Measurements from ENCODE around the gene CDIP1. TPM values are rescaled to one million over a fixed set of nuclear protein-coding genes. Genes with fewer than 3 reads are reported as not detected.

Gene CDIP1
- total RNA-seq, 2 donors from 2014 or later = 41.8 to 64.4 TPM

- Histone ChIP-seq H3K27ac (ENCODE audit: low read depth, low read length) (no peak overlapping the region), H3K36me3 (ENCODE audit: control insufficient read depth, insufficient read depth, low read length) (no peaks in the 10 kb centered on the region), H3K9ac (ENCODE audit: extremely low read depth, low read length, poor library complexity, severe bottlenecking) (no peak overlapping the region), H3K27me3 (ENCODE audit: control insufficient read depth, insufficient read depth, low read length, poor library complexity, severe bottlenecking) (no peaks in the 10 kb centered on the region), H3K4me1 (ENCODE audit: control insufficient read depth, insufficient read depth, low read length) (no peaks in the 10 kb centered on the region), H3K4me3 (ENCODE audit: low read length) (no peak overlapping the region), H3K9me3 (ENCODE audit: control insufficient read depth, low read length) (no peaks in the 10 kb centered on the region)
- H3K27me3 Mint-ChIP-seq (ENCODE audit: insufficient read depth) = no peaks in the 10 kb centered on the region
- H3K27ac Mint-ChIP-seq = no peak overlapping the region
- no peak for DNase-seq
- TF ChIP-seq, protein P1, sequence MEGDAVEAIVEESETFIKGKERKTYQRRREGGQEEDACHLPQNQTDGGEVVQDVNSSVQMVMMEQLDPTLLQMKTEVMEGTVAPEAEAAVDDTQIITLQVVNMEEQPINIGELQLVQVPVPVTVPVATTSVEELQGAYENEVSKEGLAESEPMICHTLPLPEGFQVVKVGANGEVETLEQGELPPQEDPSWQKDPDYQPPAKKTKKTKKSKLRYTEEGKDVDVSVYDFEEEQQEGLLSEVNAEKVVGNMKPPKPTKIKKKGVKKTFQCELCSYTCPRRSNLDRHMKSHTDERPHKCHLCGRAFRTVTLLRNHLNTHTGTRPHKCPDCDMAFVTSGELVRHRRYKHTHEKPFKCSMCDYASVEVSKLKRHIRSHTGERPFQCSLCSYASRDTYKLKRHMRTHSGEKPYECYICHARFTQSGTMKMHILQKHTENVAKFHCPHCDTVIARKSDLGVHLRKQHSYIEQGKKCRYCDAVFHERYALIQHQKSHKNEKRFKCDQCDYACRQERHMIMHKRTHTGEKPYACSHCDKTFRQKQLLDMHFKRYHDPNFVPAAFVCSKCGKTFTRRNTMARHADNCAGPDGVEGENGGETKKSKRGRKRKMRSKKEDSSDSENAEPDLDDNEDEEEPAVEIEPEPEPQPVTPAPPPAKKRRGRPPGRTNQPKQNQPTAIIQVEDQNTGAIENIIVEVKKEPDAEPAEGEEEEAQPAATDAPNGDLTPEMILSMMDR (conservative IDR thresholded peaks at IDR 0.05) = no peak
- WGBS, 2 experiments (ENCODE audit: insufficient coverage in 1 of 2, insufficient read length in 1 of 2) = 82 to 94% methylated on average over 2 to 4 of the region's 4 CpGs
- H3K36me3 Mint-ChIP-seq (ENCODE audit: low read depth) = peaks cover 8% of the 10 kb centered on the region
- no peak overlapping the region for H3K4me3 Mint-ChIP-seq
- no peaks in the 10 kb centered on the region for H3K9me3 Mint-ChIP-seq
- no peaks in the 10 kb centered on the region for H3K4me1 Mint-ChIP-seq
These were observed 14.9 kb downstream of the CDIP1 start for GRCh38 chr16:4523686-4524085.

GRCh38 chr16:4522051-4522581, 16.5 kb downstream of the CDIP1 start:
- no peak for DNase-seq
- Histone ChIP-seq H3K9me3 (ENCODE audit: control insufficient read depth, low read length) (no peaks in the 10 kb centered on the region), H3K4me3 (ENCODE audit: low read length) (no peak overlapping the region), H3K27ac (ENCODE audit: low read depth, low read length) (peak overlapping the region; percentile 51), H3K27me3 (ENCODE audit: control insufficient read depth, insufficient read depth, low read length, poor library complexity, severe bottlenecking) (no peaks in the 10 kb centered on the region), H3K4me1 (ENCODE audit: control insufficient read depth, insufficient read depth, low read length) (no peaks in the 10 kb centered on the region), H3K9ac (ENCODE audit: extremely low read depth, low read length, poor library complexity, severe bottlenecking) (no peak overlapping the region), H3K36me3 (ENCODE audit: control insufficient read depth, insufficient read depth, low read length) (no peaks in the 10 kb centered on the region)
- peaks cover 4% of the 10 kb centered on the region for H3K36me3 Mint-ChIP-seq (ENCODE audit: low read depth)
- WGBS, 2 experiments (ENCODE audit: insufficient coverage in 1 of 2, insufficient read length in 1 of 2) = 89 to 94% methylated on average over 3 to 8 of the region's 8 CpGs
- no peaks in the 10 kb centered on the region for H3K27me3 Mint-ChIP-seq (ENCODE audit: insufficient read depth)
- TF ChIP-seq, protein P1 (conservative IDR thresholded peaks at IDR 0.05) = no peak
- no peak overlapping the region for H3K27ac Mint-ChIP-seq
- no peaks in the 10 kb centered on the region for H3K4me1 Mint-ChIP-seq
- H3K9me3 Mint-ChIP-seq = no peaks in the 10 kb centered on the region
- no peak overlapping the region for H3K4me3 Mint-ChIP-seq

- WGBS, 2 experiments (ENCODE audit: insufficient coverage in 1 of 2, insufficient read length in 1 of 2) = 93 to 94% methylated on average over 6 to 7 of the region's 7 CpGs
- H3K36me3 Mint-ChIP-seq (ENCODE audit: low read depth) = peaks cover 4% of the 10 kb centered on the region
- TF ChIP-seq, protein P1 (conservative IDR thresholded peaks at IDR 0.05) = no peak
These were observed 17.7 kb downstream of the CDIP1 start for GRCh38 chr16:4520913-4521312.

More at GRCh38 chr16:4520913-4521312, 17.7 kb downstream of the CDIP1 start:
- Histone ChIP-seq H3K4me1 (ENCODE audit: control insufficient read depth, insufficient read depth, low read length) (no peaks in the 10 kb centered on the region), H3K9ac (ENCODE audit: extremely low read depth, low read length, poor library complexity, severe bottlenecking) (no peak overlapping the region), H3K27me3 (ENCODE audit: control insufficient read depth, insufficient read depth, low read length, poor library complexity, severe bottlenecking) (no peaks in the 10 kb centered on the region), H3K9me3 (ENCODE audit: control insufficient read depth, low read length) (no peaks in the 10 kb centered on the region), H3K27ac (ENCODE audit: low read depth, low read length) (no peak overlapping the region), H3K36me3 (ENCODE audit: control insufficient read depth, insufficient read depth, low read length) (no peaks in the 10 kb centered on the region), H3K4me3 (ENCODE audit: low read length) (no peak overlapping the region)
- H3K9me3 Mint-ChIP-seq = no peaks in the 10 kb centered on the region
- no peak overlapping the region for H3K27ac Mint-ChIP-seq
- H3K4me3 Mint-ChIP-seq = no peak overlapping the region
- DNase-seq = no peak
- no peaks in the 10 kb centered on the region for H3K4me1 Mint-ChIP-seq
- H3K27me3 Mint-ChIP-seq (ENCODE audit: insufficient read depth) = no peaks in the 10 kb centered on the region
